Astrocyte of the cerebellum (primary cell): ENCODE results near the gene TMEM204.

Experiments used
- DNase-seq: peaks from one replicate; pipeline ENCODE4 v3.0.0-alpha.2; 2011; ENCODE audit warnings: low read depth
- H3K4me3 ChIP-seq: 2 replicates; pipeline ENCODE4 v1.5.1; 2011; ENCODE audit warnings: mild to moderate bottlenecking, low read depth, low read length, moderate library complexity
- in situ Hi-C: cut with HindIII; loops from 2 replicates; pipeline ENCODE4 v1.10.0; 2017; ENCODE audit warnings: low sequenced_read_pairs
- TF ChIP-seq, protein P1 (sequence below): IDR thresholded peaks from 2 replicates; pipeline ENCODE4 v1.5.1; 2012; ENCODE audit warnings: low read length, low read depth, moderate library complexity, mild to moderate bottlenecking; ENCODE audit errors: missing control alignments

Gene TMEM204

DNA sequence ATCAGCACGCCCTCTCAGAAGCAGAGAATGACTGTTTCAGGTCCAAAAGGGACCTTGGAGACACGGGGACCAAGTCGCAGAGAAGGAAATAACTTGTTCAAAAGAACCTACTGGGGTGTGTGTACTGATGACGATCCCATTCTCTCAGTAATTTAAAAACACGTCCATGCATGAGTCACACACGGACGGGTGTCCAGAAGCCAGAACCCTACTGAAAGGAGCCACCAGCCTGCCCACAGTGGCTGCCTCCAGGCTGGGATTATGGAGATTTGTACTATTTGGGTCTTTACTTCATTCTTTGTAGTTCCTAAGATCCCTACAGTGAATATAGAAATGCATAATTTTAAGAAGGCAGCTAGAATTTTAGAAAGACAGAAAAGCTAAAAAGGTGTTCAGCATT is 27.8 kb downstream of the TMEM204 start:
- in situ Hi-C loops = no loop called here
- TF ChIP-seq, protein P1, sequence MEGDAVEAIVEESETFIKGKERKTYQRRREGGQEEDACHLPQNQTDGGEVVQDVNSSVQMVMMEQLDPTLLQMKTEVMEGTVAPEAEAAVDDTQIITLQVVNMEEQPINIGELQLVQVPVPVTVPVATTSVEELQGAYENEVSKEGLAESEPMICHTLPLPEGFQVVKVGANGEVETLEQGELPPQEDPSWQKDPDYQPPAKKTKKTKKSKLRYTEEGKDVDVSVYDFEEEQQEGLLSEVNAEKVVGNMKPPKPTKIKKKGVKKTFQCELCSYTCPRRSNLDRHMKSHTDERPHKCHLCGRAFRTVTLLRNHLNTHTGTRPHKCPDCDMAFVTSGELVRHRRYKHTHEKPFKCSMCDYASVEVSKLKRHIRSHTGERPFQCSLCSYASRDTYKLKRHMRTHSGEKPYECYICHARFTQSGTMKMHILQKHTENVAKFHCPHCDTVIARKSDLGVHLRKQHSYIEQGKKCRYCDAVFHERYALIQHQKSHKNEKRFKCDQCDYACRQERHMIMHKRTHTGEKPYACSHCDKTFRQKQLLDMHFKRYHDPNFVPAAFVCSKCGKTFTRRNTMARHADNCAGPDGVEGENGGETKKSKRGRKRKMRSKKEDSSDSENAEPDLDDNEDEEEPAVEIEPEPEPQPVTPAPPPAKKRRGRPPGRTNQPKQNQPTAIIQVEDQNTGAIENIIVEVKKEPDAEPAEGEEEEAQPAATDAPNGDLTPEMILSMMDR = no peak

GRCh38 chr16:1561836-1562235 is 28.4 kb downstream of the TMEM204 start:
- DNase-seq = no peak
- TF ChIP-seq, protein P1 = no peak
- no peak overlapping the region for H3K4me3 ChIP-seq
- in situ Hi-C loops = no loop called here

More for the DNA sequence above, 27.8 kb downstream of the TMEM204 start:
- H3K4me3 ChIP-seq = no peak overlapping the region
- DNase-seq = no peak

GRCh38 chr16:1563786-1564185 is 30.3 kb downstream of the TMEM204 start:
- DNase-seq = no peak
- H3K4me3 ChIP-seq = no peak overlapping the region
- in situ Hi-C loops = no loop called here
- TF ChIP-seq, protein P1 = no peak

- TF ChIP-seq, protein P1 = no peak
- no peak for DNase-seq
- in situ Hi-C loops = no loop called here
- no peak overlapping the region for H3K4me3 ChIP-seq
These were observed 30.9 kb downstream of the TMEM204 start for GRCh38 chr16:1564325-1564724.

DNA sequence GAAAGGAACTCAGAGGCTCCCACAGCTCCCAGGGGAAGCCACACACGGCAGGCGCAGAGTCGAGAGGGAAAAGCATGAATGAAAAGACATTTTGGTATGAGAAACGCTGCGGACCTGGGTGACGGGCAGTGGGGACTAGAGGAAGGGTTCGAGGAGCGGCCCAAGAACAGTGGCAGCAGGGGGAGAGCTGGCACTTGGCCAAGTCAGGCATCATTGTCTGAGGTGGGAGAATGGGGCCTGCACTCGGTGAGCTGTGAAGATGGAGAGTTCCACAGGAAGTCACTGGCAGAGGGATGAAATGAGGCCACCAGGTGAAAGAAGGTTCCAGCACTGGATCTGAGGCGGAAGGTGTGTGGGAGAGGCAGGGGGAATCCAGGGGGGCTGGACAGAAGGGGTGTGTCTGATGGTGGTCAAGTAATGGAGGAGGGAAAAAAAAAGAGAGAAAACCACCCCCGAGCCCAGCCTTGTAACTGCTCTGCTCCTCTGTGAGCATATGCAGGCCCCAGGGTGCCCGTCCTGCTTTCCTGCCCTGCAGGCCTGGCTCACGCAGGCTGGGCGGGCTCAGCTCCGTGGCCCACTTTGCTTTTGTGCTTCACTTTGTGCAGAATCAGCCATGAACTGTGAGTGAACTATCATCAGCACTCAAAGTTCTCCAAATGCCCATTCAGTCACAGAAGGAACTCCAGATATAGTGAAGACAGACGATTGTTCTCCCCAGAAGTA is 31.8 kb downstream of the TMEM204 start:
- in situ Hi-C loops = no loop called here

DNA sequence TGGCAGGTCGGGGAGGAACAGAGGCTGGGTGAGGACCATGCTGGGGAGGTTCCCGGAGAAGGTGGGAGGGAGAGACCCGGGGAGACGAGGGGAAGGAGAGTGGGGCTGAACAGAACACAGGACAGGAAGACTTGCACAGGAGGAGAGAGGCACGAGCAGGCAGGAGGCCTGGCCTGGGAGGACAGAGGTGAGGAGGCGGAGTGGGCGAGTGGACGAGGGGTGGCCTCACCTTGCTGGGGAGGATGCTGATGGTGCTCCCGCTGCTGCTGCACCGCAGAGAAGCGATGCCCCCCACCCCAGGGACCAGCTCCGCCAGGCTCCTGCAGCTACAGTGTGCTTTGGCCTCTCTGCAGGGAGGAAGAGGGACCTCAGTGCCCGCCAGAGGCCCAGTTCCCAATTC is 34.5 kb downstream of the TMEM204 start:
- in situ Hi-C loops = no loop called here
- TF ChIP-seq, protein P1 = no peak
- H3K4me3 ChIP-seq = no peak overlapping the region

More for the DNA sequence above, 31.8 kb downstream of the TMEM204 start:
- no peak overlapping the region for H3K4me3 ChIP-seq
- DNase-seq = no peak
- TF ChIP-seq, protein P1 = no peak

More for the DNA sequence above, 34.5 kb downstream of the TMEM204 start:
- no peak for DNase-seq
